Daoy (cell line): Measurements from ENCODE around the gene KANSL1. TPM values are rescaled to one million over a fixed set of nuclear protein-coding genes. Genes with fewer than 3 reads are reported as not detected.
"Not testable (repeated sequence)": the region's sequence is repeated elsewhere in the genome, so short reads cannot be mapped to it uniquely, and the experiment has no call there.

Source experiments
- DNase-seq: peaks from one replicate; pipeline ENCODE4 v3.0.0-alpha.2; 2015; ENCODE audit warnings: low read depth
- total RNA-seq: library from RNA; depleted of rRNA; stranded (reverse); fragments of >200 nt; shearing (Covaris generic); gene quantifications from 2 replicates; pipeline ENCODE4 v1.2.3, GENCODE V29; 2014

Gene KANSL1
- total RNA-seq, 1 experiment from 2014 or later = 27.1 TPM

DNA sequence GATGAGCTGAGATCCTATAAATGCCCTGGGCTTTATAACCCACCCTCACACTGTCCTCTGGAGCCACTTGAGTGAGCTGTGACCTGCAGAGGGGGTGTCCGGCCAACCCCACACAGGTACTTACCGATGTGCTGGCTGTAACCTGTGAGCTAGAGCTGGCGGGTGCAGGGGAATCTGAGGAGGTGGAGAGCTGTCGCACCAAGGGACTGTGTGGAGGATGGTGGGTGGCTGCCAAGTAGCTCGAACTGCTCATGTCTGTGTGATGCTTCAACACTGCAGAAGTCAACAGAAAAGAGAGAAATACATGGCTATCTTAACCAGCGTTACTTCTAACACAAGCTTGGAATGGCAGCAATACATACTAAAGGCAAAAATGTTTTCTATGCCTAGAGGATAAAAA lies 154.8 kb downstream of the KANSL1 start:
- no peak for DNase-seq

DNA sequence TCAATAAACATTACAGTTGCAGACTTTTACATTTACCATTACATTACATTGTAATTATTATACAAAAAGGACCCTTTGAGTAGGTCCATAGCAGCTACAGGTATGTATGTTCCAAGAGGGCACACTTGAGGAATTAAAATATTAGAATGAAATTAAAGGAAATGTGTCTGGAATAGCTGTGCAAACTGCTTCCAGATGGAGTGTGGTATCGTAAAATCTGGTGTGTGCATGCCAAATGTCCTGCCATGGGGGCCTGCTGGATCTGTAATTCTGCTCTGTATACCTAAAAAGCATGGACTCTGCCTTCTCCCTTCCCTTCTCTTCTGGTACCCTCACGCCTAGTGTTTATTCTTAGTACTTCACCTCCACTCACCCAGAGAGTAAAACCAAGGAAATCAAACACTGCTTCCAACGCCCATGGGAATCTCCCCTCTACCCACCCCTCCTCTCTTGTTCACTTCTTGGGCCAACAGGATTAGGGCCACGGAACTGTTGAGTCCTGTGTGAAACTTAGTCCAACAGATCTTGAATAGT lies 155.4 kb downstream of the KANSL1 start:
- no peak for DNase-seq

DNA sequence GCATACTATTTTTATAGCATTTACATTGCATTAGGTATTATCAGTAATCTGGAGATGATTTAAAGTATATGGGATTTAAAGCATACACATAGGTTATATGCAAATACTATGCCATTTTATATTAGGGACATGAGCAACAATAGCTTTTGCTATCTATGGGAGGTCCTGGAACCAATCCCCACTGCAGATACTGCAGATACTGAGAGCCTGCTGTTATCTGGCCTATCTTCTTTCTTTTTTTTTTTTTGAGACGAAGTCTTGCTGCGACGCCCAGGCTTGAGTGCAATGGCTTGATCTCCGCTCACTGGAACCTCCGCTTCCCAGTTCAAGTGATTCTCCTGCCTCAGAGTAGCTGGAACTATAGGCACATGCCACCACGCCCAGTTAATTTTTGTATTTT lies 156.7 kb downstream of the KANSL1 start:
- no peak for DNase-seq

DNA sequence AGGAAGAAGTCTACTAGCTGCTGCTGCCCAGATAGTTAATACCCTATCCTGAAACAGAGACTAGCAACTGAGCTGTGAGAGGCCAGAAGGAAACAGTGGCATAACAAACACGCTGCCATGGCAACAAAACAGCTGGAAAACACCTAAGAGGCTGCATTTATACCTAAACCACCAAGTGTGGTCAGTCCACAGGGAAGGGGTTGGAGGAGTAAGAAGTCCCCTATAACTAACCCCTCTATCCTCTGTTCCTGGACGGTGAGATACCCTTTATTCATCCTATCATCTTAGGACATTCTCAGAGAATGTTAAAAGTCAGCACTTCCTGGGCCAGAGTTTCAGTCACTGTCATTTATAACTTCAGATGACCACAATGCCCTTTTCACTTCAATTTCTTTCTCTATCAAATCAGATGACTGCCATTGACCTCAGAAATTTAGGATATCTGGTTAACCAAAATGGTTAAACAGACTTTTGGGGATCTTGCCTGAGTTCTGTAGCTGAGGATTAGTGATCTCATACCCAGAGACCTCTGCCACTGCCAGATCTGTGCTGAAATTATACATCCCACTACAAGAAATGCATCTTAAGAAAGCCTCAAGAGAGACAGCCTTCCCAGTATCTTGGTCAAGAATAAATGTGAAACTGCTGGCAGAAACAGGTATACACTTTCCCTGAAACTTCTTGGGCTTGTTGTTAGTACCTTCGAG lies 158.0 kb downstream of the KANSL1 start:
- no peak for DNase-seq

DNA sequence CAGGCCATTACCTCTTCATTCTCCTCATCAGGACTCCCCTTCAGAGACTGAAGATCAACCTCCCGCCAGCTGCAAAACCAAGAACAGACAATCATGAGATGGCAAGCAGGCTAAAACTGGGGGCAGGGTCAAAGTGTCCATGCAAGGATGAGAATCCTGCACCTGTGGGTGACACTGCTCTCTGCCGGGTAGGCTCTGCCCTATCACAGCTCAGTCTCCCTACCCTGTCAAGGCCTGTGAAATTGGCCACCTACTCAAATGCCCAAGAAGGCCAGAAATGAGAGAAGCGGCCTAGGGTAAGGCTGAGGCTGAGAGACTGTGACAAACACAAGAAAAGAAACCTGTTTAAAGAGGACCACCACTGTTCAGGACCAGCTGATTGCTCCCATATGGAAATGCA lies 159.8 kb downstream of the KANSL1 start:
- no peak for DNase-seq

DNA sequence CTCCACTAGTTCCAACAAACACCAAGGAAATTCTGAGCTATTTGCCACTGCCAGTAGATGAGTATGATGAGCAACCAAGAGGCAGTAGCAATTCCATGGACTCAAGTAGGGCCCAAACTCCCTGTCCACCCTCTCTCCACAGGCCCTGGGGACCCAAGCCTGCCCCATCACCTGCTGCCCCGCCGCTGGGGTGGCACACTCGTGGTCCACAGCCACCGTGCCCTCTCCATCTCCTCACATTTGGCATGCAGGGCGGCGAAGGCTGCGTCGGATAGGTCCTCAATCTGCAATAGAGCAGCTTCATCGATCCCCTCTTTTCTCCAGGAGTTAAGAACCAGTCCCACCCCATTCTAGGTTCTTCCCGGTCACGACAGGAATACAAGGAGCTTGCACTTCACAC lies 160.3 kb downstream of the KANSL1 start:
- no peak for DNase-seq

DNA sequence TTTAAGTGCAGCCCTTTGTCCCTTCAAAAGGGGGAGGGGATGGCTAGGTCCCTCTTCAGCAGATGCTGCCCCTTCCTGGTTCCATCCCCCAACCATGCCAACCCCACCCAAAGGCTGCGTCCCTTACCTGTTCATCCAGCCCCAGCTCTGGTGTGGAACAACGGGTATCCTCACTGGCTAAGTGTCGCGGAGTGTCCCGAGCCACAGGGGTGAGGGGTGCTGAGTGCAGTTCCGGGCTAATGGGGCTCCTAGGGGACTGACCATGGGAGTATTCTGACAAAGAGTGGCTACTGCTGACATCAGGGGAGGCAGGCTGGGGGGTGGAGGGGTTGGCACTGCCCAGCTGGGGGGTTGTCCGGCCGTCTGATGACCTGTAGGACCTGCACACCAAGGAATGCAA lies 161.3 kb downstream of the KANSL1 start:
- DNase-seq = no peak

DNA sequence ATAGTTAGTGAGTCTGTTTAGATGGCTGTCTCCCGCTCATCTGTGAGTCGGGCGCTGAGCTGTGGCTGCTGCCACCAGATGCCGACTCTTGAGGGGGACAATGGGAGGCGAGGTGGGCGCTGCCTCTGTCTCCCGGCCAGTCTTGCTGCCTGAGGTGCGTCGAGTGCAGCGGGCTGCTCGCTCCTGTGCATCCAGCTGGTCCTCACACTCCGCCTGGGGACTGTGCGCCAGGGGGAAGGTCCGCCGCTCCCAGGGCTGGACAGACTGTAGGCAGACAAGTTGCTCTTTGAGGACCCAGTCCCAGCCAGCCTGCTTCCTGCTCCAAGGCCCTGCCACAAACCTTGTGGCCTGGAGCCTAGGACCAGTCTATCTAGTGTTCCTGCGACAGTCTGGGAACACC lies 161.8 kb downstream of the KANSL1 start:
- DNase-seq = no peak

DNA sequence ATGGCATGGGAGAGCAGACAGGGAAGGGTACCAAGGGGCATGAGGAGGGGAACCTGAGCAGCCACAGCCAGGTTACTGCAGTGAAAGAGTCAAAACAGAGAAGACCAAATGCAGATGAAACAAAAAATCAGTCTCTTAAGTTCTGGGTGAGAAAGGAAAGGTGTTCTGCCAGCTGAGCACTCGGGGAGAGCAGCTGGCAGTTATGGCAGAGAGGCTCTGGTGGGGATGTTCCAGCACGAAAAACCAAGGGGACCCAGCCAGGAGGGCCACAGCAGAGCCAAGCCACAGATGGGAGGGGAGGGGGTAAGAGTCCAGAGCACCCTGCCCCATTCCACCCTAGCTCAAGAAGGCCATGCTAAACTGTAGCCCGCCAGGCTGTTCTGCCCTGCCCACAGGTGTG lies 162.5 kb downstream of the KANSL1 start:
- no peak for DNase-seq

DNA sequence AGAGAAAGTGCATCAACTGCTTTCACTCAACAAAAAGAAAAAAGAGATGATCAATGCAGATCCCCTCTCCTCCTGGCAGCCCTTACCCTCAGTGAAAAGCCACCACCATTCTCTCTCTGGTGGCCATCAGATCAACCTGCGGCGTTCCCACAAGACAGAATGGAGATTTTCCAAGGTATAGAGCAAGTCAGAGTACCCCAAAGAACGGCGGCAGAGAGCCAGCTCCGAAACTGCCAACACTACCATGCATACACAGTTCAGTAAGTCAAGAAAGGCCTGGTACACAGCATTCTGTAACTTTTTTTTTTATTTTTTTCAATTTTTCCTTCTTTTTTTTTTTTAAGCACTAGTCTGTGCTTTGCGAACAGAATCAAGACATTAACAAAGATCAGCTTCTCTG lies 163.6 kb downstream of the KANSL1 start:
- DNase-seq = no peak

DNA sequence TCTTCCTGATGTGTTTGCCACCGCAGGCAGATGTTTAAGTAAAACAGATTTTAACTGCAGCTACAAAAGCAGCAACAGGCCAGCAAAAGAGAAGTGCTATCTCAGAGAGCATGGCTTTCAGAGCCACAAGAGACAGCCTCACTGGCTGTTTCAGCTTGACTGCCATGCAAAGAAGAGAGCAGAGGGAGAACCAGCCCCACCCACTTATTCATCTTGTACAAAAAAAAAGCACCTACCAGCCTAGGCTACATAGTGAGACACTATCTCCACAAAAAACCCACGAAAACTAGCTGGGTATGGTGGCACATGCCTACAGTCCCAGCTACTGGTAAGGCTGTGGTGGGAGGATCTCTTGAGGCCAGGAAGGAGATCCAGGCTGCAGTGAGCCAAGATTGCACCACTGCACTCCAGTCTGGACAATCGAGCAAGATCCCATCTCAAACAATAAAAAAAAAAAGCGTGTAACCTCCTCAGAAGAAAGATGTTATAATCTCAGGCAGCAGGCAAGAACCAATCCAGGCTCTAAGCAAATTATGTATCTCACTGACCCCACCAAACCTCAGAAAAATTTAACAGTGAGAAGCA lies 164.2 kb downstream of the KANSL1 start:
- no peak for DNase-seq

DNA sequence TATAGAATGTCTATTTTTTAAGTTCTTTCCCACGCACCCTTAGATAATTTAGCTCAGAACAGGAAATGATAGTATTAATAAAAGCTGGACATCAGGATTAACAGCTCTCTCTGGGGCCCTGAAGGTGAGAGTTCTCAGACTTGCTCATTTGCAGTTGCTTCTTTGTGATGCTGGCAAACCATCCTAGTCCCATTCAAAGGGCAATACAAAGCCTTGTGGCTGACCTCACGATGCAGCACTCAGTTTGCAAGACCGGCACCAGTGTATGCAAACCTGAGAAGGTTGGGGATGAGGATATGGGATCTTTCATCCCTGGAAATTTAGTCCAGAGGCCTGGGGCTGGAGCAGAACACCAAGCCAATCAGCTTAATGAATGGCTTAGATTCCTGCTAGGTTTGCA lies 164.9 kb downstream of the KANSL1 start:
- no peak for DNase-seq

DNA sequence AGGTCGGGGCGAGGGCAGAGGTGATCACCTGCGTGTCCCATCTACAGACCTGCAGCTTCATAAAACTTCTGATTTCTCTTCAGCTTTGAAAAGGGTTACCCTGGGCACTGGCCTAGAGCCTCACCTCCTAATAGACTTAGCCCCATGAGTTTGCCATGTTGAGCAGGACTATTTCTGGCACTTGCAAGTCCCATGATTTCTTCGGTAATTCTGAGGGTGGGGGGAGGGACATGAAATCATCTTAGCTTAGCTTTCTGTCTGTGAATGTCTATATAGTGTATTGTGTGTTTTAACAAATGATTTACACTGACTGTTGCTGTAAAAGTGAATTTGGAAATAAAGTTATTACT lies 165.3 kb downstream of the KANSL1 start:
- no peak for DNase-seq

DNA sequence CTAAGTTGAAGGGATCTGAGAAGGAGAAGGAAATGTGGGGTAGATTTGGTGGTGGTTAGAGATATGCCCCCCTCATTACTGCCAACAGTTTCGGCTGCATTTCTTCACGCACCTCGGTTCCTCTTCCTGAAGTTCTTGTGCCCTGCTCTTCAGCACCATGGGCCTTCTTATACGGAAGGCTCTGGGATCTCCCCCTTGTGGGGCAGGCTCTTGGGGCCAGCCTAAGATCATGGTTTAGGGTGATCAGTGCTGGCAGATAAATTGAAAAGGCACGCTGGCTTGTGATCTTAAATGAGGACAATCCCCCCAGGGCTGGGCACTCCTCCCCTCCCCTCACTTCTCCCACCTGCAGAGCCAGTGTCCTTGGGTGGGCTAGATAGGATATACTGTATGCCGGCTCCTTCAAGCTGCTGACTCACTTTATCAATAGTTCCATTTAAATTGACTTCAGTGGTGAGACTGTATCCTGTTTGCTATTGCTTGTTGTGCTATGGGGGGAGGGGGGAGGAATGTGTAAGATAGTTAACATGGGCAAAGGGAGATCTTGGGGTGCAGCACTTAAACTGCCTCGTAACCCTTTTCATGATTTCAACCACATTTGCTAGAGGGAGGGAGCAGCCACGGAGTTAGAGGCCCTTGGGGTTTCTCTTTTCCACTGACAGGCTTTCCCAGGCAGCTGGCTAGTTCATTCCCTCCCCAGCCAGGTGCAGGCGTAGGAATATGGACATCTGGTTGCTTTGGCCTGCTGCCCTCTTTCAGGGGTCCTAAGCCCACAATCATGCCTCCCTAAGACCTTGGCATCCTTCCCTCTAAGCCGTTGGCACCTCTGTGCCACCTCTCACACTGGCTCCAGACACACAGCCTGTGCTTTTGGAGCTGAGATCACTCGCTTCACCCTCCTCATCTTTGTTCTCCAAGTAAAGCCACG lies 165.9 kb downstream of the KANSL1 start:
- no peak for DNase-seq

DNA sequence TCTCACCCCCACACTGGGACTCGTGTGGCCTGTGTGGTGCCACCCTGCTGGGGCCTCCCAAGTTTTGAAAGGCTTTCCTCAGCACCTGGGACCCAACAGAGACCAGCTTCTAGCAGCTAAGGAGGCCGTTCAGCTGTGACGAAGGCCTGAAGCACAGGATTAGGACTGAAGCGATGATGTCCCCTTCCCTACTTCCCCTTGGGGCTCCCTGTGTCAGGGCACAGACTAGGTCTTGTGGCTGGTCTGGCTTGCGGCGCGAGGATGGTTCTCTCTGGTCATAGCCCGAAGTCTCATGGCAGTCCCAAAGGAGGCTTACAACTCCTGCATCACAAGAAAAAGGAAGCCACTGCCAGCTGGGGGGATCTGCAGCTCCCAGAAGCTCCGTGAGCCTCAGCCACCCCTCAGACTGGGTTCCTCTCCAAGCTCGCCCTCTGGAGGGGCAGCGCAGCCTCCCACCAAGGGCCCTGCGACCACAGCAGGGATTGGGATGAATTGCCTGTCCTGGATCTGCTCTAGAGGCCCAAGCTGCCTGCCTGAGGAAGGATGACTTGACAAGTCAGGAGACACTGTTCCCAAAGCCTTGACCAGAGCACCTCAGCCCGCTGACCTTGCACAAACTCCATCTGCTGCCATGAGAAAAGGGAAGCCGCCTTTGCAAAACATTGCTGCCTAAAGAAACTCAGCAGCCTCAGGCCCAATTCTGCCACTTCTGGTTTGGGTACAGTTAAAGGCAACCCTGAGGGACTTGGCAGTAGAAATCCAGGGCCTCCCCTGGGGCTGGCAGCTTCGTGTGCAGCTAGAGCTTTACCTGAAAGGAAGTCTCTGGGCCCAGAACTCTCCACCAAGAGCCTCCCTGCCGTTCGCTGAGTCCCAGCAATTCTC lies 166.8 kb downstream of the KANSL1 start:
- DNase-seq = no peak

DNA sequence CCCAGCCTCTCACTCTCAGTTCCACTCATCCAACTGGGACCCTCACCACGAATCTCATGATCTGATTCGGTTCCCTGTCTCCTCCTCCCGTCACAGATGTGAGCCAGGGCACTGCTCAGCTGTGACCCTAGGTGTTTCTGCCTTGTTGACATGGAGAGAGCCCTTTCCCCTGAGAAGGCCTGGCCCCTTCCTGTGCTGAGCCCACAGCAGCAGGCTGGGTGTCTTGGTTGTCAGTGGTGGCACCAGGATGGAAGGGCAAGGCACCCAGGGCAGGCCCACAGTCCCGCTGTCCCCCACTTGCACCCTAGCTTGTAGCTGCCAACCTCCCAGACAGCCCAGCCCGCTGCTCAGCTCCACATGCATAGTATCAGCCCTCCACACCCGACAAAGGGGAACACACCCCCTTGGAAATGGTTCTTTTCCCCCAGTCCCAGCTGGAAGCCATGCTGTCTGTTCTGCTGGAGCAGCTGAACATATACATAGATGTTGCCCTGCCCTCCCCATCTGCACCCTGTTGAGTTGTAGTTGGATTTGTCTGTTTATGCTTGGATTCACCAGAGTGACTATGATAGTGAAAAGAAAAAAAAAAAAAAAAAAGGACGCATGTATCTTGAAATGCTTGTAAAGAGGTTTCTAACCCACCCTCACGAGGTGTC lies 167.6 kb downstream of the KANSL1 start:
- no peak for DNase-seq

DNA sequence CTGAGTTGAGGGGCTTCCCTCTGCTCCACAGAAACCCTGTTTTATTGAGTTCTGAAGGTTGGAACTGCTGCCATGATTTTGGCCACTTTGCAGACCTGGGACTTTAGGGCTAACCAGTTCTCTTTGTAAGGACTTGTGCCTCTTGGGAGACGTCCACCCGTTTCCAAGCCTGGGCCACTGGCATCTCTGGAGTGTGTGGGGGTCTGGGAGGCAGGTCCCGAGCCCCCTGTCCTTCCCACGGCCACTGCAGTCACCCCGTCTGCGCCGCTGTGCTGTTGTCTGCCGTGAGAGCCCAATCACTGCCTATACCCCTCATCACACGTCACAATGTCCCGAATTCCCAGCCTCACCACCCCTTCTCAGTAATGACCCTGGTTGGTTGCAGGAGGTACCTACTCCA lies 168.2 kb downstream of the KANSL1 start:
- DNase-seq = no peak

DNA sequence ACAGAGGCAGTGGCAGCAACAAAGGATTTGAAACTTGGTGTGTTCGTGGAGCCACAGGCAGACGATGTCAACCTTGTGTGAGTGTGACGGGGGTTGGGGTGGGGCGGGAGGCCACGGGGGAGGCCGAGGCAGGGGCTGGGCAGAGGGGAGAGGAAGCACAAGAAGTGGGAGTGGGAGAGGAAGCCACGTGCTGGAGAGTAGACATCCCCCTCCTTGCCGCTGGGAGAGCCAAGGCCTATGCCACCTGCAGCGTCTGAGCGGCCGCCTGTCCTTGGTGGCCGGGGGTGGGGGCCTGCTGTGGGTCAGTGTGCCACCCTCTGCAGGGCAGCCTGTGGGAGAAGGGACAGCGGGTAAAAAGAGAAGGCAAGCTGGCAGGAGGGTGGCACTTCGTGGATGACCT lies 168.6 kb downstream of the KANSL1 start:
- no peak for DNase-seq

DNA sequence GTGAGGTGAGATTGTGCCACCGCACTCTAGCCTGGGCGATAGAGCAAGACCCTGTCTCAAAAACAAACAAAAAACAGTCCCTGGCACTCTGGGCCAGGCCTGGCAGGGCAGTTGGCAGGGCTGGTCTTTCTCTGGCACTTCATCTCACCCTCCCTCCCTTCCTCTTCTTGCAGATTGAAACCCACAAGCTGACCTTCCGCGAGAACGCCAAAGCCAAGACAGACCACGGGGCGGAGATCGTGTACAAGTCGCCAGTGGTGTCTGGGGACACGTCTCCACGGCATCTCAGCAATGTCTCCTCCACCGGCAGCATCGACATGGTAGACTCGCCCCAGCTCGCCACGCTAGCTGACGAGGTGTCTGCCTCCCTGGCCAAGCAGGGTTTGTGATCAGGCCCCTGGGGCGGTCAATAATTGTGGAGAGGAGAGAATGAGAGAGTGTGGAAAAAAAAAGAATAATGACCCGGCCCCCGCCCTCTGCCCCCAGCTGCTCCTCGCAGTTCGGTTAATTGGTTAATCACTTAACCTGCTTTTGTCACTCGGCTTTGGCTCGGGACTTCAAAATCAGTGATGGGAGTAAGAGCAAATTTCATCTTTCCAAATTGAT lies 169.3 kb downstream of the KANSL1 start:
- no peak for DNase-seq

DNA sequence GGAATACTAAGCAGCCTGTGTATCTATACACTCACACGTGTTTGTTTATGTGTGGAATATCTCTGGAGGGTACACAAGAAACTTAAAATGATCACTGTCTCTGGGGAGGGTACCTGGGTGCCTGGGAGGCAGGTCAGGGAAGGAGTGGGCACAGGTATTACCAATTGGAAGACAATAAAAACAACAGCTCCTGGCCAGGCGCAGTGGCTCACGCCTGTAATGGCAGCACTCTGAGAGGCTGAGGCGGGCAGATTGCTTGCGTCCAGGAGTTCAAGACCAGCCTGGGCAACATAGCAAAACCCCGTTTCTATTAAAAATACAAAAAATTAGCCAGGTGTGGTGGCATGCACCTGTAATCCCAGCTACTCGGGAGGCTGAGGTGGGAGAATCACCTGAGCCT lies 169.9 kb downstream of the KANSL1 start:
- DNase-seq = not testable (repeated sequence)

DNA sequence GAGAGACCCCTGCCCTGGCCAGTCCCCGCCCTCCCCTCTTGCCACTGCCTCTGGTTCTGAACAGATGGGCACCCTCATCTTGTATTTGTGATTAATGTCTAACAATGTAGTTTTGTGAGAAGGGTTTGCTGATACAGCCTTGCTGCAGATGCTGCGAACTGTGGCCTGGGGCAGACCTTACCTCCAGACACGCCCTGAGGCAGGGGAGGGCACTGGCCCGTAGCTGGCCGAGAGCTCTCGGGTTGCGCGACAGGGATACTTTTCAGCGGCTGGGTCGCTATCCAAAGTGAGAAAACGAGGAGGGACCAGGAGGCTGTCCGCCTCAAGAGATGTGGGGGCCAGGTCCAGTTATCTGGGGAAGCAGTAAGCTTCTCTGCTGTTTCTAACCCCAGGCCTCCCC lies 172.2 kb downstream of the KANSL1 start:
- DNase-seq = no peak
